IPS DF 4.7 (cell line): ENCODE results near the gene ELP5.

ENCODE experiments used
- DNase-seq: peaks from one replicate; pipeline ENCODE4 v3.0.0-alpha.2; 2013; ENCODE audit warnings: low spot score; ENCODE audit errors: extremely low read depth

ELP5 gene

GRCh38 chr17:7282752-7283321, 30.8 kb downstream of the ELP5 start:
- DNase-seq: no peak

GRCh38 chr17:7283471-7284216, 31.6 kb downstream of the ELP5 start:
- no peak for DNase-seq

GRCh38 chr17:7284911-7285310, 32.9 kb downstream of the ELP5 start:
- DNase-seq: no peak

GRCh38 chr17:7285679-7286078, 33.7 kb downstream of the ELP5 start:
- no peak for DNase-seq

GRCh38 chr17:7289256-7290032, 37.4 kb downstream of the ELP5 start:
- DNase-seq: no peak

GRCh38 chr17:7290166-7290565, 38.2 kb downstream of the ELP5 start:
- no peak for DNase-seq

- no peak for DNase-seq
Observed at GRCh38 chr17:7290685-7291084, 38.7 kb downstream of the ELP5 start.

- no peak for DNase-seq
Observed at GRCh38 chr17:7292194-7292593, 40.2 kb downstream of the ELP5 start.

- DNase-seq: no peak
Observed at GRCh38 chr17:7292729-7293128, 40.7 kb downstream of the ELP5 start.

GRCh38 chr17:7293159-7293558, 41.1 kb downstream of the ELP5 start:
- DNase-seq: no peak

- DNase-seq: no peak
Observed at GRCh38 chr17:7293816-7294613, 42.0 kb downstream of the ELP5 start.

- no peak for DNase-seq
Observed at GRCh38 chr17:7294614-7295153, 42.7 kb downstream of the ELP5 start, which contains the start of gene YBX2. Gene YBX2 (minus strand): TSS chr17:7294639. CDS start chr17:7294500, 139 bp downstream.

- no peak for DNase-seq
Observed at GRCh38 chr17:7295230-7296180, 43.5 kb downstream of the ELP5 start.

GRCh38 chr17:7296189-7296861, 44.3 kb downstream of the ELP5 start:
- no peak for DNase-seq

- DNase-seq: no peak
Observed at GRCh38 chr17:7304179-7304578, 52.2 kb downstream of the ELP5 start.

GRCh38 chr17:7306911-7307685, 55.1 kb downstream of the ELP5 start, which contains the start of gene EIF5A:
Gene EIF5A (plus strand): TSS chr17:7307628. CDS start chr17:7309636, 2,008 bp downstream.
- no peak for DNase-seq

- no peak for DNase-seq
Observed at GRCh38 chr17:7307686-7308624, 55.9 kb downstream of the ELP5 start.
